T-helper 9 cell (primary cell): Measurements from ENCODE around the gene GOLGA3.
"Not testable (repeated sequence)": the region's sequence is repeated elsewhere in the genome, so short reads cannot be mapped to it uniquely, and the experiment has no call there.

Experiments used
- DNase-seq: peaks from one replicate; pipeline ENCODE4 v3.0.0-alpha.2; 2020

Gene GOLGA3

GRCh38 chr12:132775502-132776229 lies 53.0 kb downstream of the GOLGA3 start:
- DNase-seq, result no peak

- no peak for DNase-seq
Measured at GRCh38 chr12:132774646-132775275, 53.9 kb downstream of the GOLGA3 start.

- DNase-seq, result no peak
Measured at GRCh38 chr12:132774159-132774558, 54.5 kb downstream of the GOLGA3 start.

GRCh38 chr12:132773077-132773955 lies 55.4 kb downstream of the GOLGA3 start:
- DNase-seq, result no peak

- no peak for DNase-seq
Measured at GRCh38 chr12:132772606-132773005, 56.1 kb downstream of the GOLGA3 start.

- DNase-seq, result peak; percentile 41
Measured at GRCh38 chr12:132771126-132771838, 57.4 kb downstream of the GOLGA3 start.

- no peak for DNase-seq
Measured at GRCh38 chr12:132766380-132767085, 62.1 kb downstream of the GOLGA3 start.

GRCh38 chr12:132765361-132765760 lies 63.3 kb downstream of the GOLGA3 start:
- no peak for DNase-seq

GRCh38 chr12:132764231-132764630 lies 64.4 kb downstream of the GOLGA3 start:
- DNase-seq, result no peak

- peak; percentile 79 for DNase-seq
Measured at GRCh38 chr12:132761921-132762583, 66.6 kb downstream of the GOLGA3 start.

GRCh38 chr12:132761032-132761920 lies 67.4 kb downstream of the GOLGA3 start, which contains the start of gene ANKLE2:
Gene ANKLE2 (minus strand): TSS chr12:132761832. CDS start chr12:132761798, 34 bp downstream.
- peak; percentile 54 for DNase-seq

- no peak for DNase-seq
Measured at GRCh38 chr12:132759359-132759758, 69.3 kb downstream of the GOLGA3 start.

- DNase-seq, result not testable (repeated sequence)
Measured at GRCh38 chr12:132758825-132759224, 69.8 kb downstream of the GOLGA3 start.

- no peak for DNase-seq
Measured at GRCh38 chr12:132754160-132754932, 74.3 kb downstream of the GOLGA3 start.

- not testable (repeated sequence) for DNase-seq
Measured at GRCh38 chr12:132753670-132754069, 75.0 kb downstream of the GOLGA3 start.

GRCh38 chr12:132748319-132748718 lies 80.3 kb downstream of the GOLGA3 start:
- no peak for DNase-seq

- DNase-seq, result no peak
Measured at GRCh38 chr12:132747896-132748295, 80.8 kb downstream of the GOLGA3 start.

GRCh38 chr12:132747395-132747794 lies 81.3 kb downstream of the GOLGA3 start:
- no peak for DNase-seq

GRCh38 chr12:132746613-132747012 lies 82.1 kb downstream of the GOLGA3 start:
- DNase-seq, result no peak
